KG1 (cell line): Measurements from ENCODE around the gene SYNDIG1L.

ENCODE experiments used
- DNase-seq: peaks from one replicate; lab custom pipeline; 2025; lab: John Stamatoyannopoulos, UW

Gene SYNDIG1L

GRCh38 chr14:74358176-74358829 lies 67.7 kb downstream of the SYNDIG1L start:
- DNase-seq: no peak

- DNase-seq: no peak
Measured at GRCh38 chr14:74357585-74357984, 68.4 kb downstream of the SYNDIG1L start.

GRCh38 chr14:74356892-74357575 lies 69.0 kb downstream of the SYNDIG1L start:
- DNase-seq: no peak
